ENCODE data around the gene TLDC2. TPM values are rescaled to one million over a fixed set of nuclear protein-coding genes. Genes with fewer than 3 reads are reported as not detected.
"Not testable (repeated sequence)": the region's sequence is repeated elsewhere in the genome, so short reads cannot be mapped to it uniquely, and the experiment has no call there.

The TLDC2 gene
- total and polyA plus RNA-seq, 2 experiments from 2014 or later = 0.68 to 1.6 TPM

DNA sequence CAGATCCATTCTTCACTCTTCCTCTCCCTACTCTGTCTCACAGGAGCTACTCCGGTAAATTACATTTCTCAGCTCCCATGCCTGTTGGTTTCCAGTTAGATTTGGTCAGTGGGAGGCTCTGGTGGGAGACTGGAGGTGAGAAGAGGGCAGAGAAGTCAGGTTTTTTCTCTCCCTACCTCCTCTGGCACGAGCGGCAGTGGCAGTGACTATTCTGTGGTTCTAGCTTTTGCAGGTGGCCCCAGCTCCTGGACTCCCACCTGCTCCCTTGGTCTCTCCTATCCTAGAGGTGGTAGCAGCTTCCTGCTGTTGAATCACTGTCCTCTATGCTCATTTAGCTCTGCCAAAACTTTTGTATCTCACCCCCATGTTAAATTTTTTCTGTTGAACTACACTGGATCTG is 17.9 kb downstream of the TLDC2 start:
- H3K9me2 ChIP-seq (replicated peaks; ENCODE audit: insufficient read depth) = no peaks in the 10 kb centered on the region
- TF ChIP-seq EZH2 (IDR thresholded peaks at IDR 0.05; ENCODE audit: borderline replicate concordance) (no peak), EZH2phosphoT487 (IDR thresholded peaks at IDR 0.05; ENCODE audit: low read depth, severe bottlenecking, unreplicated experiment) (no peak)
- TF ChIP-seq, protein P1, sequence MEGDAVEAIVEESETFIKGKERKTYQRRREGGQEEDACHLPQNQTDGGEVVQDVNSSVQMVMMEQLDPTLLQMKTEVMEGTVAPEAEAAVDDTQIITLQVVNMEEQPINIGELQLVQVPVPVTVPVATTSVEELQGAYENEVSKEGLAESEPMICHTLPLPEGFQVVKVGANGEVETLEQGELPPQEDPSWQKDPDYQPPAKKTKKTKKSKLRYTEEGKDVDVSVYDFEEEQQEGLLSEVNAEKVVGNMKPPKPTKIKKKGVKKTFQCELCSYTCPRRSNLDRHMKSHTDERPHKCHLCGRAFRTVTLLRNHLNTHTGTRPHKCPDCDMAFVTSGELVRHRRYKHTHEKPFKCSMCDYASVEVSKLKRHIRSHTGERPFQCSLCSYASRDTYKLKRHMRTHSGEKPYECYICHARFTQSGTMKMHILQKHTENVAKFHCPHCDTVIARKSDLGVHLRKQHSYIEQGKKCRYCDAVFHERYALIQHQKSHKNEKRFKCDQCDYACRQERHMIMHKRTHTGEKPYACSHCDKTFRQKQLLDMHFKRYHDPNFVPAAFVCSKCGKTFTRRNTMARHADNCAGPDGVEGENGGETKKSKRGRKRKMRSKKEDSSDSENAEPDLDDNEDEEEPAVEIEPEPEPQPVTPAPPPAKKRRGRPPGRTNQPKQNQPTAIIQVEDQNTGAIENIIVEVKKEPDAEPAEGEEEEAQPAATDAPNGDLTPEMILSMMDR (IDR thresholded peaks at IDR 0.05; ENCODE audit: poor library complexity) = no peak
- H3K36me3 ChIP-seq (replicated peaks; ENCODE audit: insufficient read depth, low read depth) = no peaks in the 10 kb centered on the region
- H3K27ac ChIP-seq = no peak overlapping the region
- H3K4me1 ChIP-seq (ENCODE audit: insufficient read depth) = no peaks in the 10 kb centered on the region
- 92% methylated on average over 3 of the region's 3 CpGs for WGBS (ENCODE audit: low lambda C conversion rate, missing lambda C conversion rate)
- no peak overlapping the region for H2AFZ ChIP-seq
- H3K4me3 ChIP-seq = no peak overlapping the region
- no peaks in the 10 kb centered on the region for H3K9me3 ChIP-seq (ENCODE audit: low read depth)
- H3K27me3 ChIP-seq = no peaks in the 10 kb centered on the region
- no peak for DNase-seq (ENCODE audit: low spot score)
- no peak overlapping the region for H3K4me2 ChIP-seq
- no peaks in the 10 kb centered on the region for H4K20me1 ChIP-seq (ENCODE audit: insufficient read depth, poor library complexity, severe bottlenecking)
- H3K79me2 ChIP-seq = no peaks in the 10 kb centered on the region

DNA sequence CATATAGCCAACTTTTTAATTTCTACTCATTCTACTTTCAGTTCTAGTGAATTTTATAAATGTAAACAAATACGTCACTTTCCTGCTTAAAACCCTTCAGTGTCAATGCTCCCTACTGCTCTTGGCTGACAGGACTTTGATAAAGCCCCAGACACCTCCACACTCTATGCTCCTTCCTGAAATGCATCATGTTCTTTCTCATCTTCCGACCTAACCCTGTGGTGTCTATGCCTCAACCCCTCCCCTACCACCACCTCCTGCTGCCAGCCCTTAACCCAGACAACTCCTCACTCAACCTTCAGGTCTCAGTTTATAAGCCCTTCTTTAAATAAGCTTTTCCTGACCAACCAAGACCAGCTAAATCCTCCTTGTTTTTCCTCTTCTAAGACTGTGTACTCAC is 19.1 kb downstream of the TLDC2 start:
- H3K4me1 ChIP-seq (ENCODE audit: insufficient read depth) = no peaks in the 10 kb centered on the region
- TF ChIP-seq EZH2phosphoT487 (IDR thresholded peaks at IDR 0.05; ENCODE audit: low read depth, severe bottlenecking, unreplicated experiment) (no peak), EZH2 (IDR thresholded peaks at IDR 0.05; ENCODE audit: borderline replicate concordance) (no peak)
- TF ChIP-seq, protein P1 (IDR thresholded peaks at IDR 0.05; ENCODE audit: poor library complexity) = no peak
- H3K4me3 ChIP-seq = no peak overlapping the region
- WGBS (ENCODE audit: low lambda C conversion rate, missing lambda C conversion rate) = 89% methylated on average over 2 of the region's 2 CpGs
- no peaks in the 10 kb centered on the region for H3K36me3 ChIP-seq (replicated peaks; ENCODE audit: insufficient read depth, low read depth)
- H3K27ac ChIP-seq = no peak overlapping the region
- no peaks in the 10 kb centered on the region for H4K20me1 ChIP-seq (ENCODE audit: insufficient read depth, poor library complexity, severe bottlenecking)
- no peak for DNase-seq (ENCODE audit: low spot score)
- no peaks in the 10 kb centered on the region for H3K9me2 ChIP-seq (replicated peaks; ENCODE audit: insufficient read depth)
- no peak overlapping the region for H2AFZ ChIP-seq
- no peaks in the 10 kb centered on the region for H3K9me3 ChIP-seq (ENCODE audit: low read depth)
- no peaks in the 10 kb centered on the region for H3K27me3 ChIP-seq
- no peaks in the 10 kb centered on the region for H3K79me2 ChIP-seq
- H3K4me2 ChIP-seq = no peak overlapping the region

DNA sequence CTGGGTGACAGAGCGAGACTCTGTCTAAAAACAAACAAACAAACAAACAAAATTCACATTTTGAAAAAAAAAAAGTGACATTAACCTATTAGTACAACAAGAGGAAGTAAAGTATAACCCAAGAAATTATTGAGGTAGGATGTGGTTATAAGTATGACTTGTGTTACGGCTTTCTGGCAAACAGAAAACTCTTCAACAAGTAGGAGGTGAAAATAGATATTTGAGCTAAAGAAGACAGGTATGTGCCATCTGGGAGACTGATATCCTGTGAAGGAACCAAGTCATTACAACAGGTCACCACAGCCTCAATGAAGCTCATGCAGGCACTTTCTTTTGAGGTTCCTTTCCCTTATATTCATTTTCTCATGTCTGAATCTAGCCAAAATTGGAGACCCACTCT is 28.8 kb downstream of the TLDC2 start:
- H3K4me3 ChIP-seq = no peak overlapping the region
- no peak for DNase-seq (ENCODE audit: low spot score)
- H3K36me3 ChIP-seq (replicated peaks; ENCODE audit: insufficient read depth, low read depth) = no peaks in the 10 kb centered on the region
- H3K9me2 ChIP-seq (replicated peaks; ENCODE audit: insufficient read depth) = no peaks in the 10 kb centered on the region
- no peak overlapping the region for H3K27ac ChIP-seq
- 100% methylated on average over 2 of the region's 2 CpGs for WGBS (ENCODE audit: low lambda C conversion rate, missing lambda C conversion rate)
- no peaks in the 10 kb centered on the region for H3K79me2 ChIP-seq
- no peaks in the 10 kb centered on the region for H4K20me1 ChIP-seq (ENCODE audit: insufficient read depth, poor library complexity, severe bottlenecking)
- H3K9me3 ChIP-seq (ENCODE audit: low read depth) = no peaks in the 10 kb centered on the region
- no peaks in the 10 kb centered on the region for H3K27me3 ChIP-seq
- no peaks in the 10 kb centered on the region for H3K4me1 ChIP-seq (ENCODE audit: insufficient read depth)
- TF ChIP-seq, protein P1 (IDR thresholded peaks at IDR 0.05; ENCODE audit: poor library complexity) = no peak
- TF ChIP-seq EZH2phosphoT487 (IDR thresholded peaks at IDR 0.05; ENCODE audit: low read depth, severe bottlenecking, unreplicated experiment) (no peak), EZH2 (IDR thresholded peaks at IDR 0.05; ENCODE audit: borderline replicate concordance) (no peak)
- H2AFZ ChIP-seq = no peak overlapping the region
- no peak overlapping the region for H3K4me2 ChIP-seq

DNA sequence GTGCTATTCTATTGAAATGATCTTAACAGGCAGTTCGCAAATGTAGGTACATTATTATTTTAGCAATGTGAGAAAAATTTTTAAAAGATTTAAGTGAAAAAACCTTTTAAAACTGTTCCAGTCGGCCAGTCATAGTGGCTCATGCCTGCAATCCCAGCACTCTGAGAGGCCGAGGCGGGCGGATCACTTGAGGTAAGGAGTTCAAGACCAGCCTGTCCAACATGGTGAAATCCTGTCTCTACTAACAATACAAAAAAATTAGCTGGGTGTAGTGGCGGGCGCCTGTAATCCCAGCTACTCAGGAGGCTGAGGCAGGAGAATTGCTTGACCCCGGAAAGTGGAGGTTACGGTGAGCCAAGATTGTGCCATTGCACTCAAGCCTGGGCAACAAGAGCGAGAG is 29.6 kb downstream of the TLDC2 start:
- DNase-seq (ENCODE audit: low spot score); H3K4me3 ChIP-seq; H3K4me2 ChIP-seq; H3K79me2 ChIP-seq; H3K9me2 ChIP-seq (replicated peaks; ENCODE audit: insufficient read depth); H3K4me1 ChIP-seq (ENCODE audit: insufficient read depth); H3K27ac ChIP-seq; H2AFZ ChIP-seq; H4K20me1 ChIP-seq (ENCODE audit: insufficient read depth, poor library complexity, severe bottlenecking); H3K9me3 ChIP-seq (ENCODE audit: low read depth); H3K27me3 ChIP-seq; H3K36me3 ChIP-seq (replicated peaks; ENCODE audit: insufficient read depth, low read depth): not testable (repeated sequence)
- 97% methylated on average over 10 of the region's 10 CpGs for WGBS (ENCODE audit: low lambda C conversion rate, missing lambda C conversion rate)

DNA sequence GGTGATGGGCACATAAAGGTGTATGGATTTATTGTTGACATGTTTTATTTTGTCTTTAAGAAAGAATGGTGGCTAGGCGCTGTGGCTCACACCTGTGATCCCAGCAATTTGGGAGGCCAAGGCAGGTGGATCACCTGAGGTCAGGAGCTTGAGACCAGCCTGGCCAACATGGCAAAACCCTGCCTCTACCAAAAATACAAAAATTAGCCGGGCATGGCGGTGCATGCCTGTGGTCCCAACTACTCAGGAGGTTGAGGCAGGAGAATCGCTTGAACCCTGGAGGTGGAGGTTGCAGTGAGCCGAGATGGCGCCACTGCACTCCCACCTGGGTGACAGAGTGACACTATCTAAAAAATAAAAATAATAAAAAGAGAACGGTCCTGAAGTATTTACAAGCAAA is 30.1 kb downstream of the TLDC2 start:
- H3K9me2 ChIP-seq (replicated peaks; ENCODE audit: insufficient read depth); H3K4me1 ChIP-seq (ENCODE audit: insufficient read depth); H4K20me1 ChIP-seq (ENCODE audit: insufficient read depth, poor library complexity, severe bottlenecking); H3K36me3 ChIP-seq (replicated peaks; ENCODE audit: insufficient read depth, low read depth); H3K27ac ChIP-seq; DNase-seq (ENCODE audit: low spot score); H3K9me3 ChIP-seq (ENCODE audit: low read depth); H3K27me3 ChIP-seq; H2AFZ ChIP-seq; H3K4me3 ChIP-seq; H3K4me2 ChIP-seq; H3K79me2 ChIP-seq: not testable (repeated sequence)
- WGBS (ENCODE audit: low lambda C conversion rate, missing lambda C conversion rate) = 97% methylated on average over 7 of the region's 7 CpGs

All from hepatocyte (in vitro differentiated cells).